Keratinocyte (primary cell): ENCODE data around the gene BMP7. TPM values are rescaled to one million over a fixed set of nuclear protein-coding genes. Genes with fewer than 3 reads are reported as not detected.

Experiments used
- DNase-seq: peaks from one replicate; pipeline ENCODE4 v3.0.0-alpha.2; 2011; ENCODE audit warnings: low read depth, missing footprints, low spot score
- FAIRE-seq: peaks from 2 replicates; lab custom pipeline; 2011; peaks lifted over from hg19 to GRCh38; lab: Jason Lieb, UNC
- H2AFZ ChIP-seq: 2 replicates; pipeline ENCODE4 v1.6.0; 2012; ENCODE audit warnings: low read length, control low read depth, inconsistent platforms; ENCODE audit not compliant: control insufficient read depth
- H3K27ac ChIP-seq: 2 replicates; pipeline ENCODE4 v1.5.1; 2011; ENCODE audit warnings: low read length; ENCODE audit not compliant: control insufficient read depth, insufficient read depth
- H3K27me3 ChIP-seq: 3 replicates; pipeline ENCODE4 v1.6.0; 2011; ENCODE audit warnings: low read length; ENCODE audit not compliant: control insufficient read depth, insufficient read depth; ENCODE audit errors: extremely low read depth
- H3K36me3 ChIP-seq, 2 experiments: 2 replicates in 1 of 2; 3 replicates in 1 of 2; pipeline ENCODE4 v1.5.1; 2011; ENCODE audit warnings: low read length in 2 of 2, mild to moderate bottlenecking in 1 of 2; ENCODE audit not compliant: control insufficient read depth in 2 of 2, insufficient read depth in 2 of 2; ENCODE audit errors: extremely low read depth in 1 of 2
- H3K4me1 ChIP-seq: 3 replicates; pipeline ENCODE4 v1.5.1; 2011; ENCODE audit warnings: low read length; ENCODE audit not compliant: control insufficient read depth, insufficient read depth; ENCODE audit errors: extremely low read depth
- H3K4me2 ChIP-seq: 3 replicates; pipeline ENCODE4 v1.6.0; 2011; ENCODE audit warnings: low read depth, low read length; ENCODE audit not compliant: control insufficient read depth, insufficient read depth; ENCODE audit errors: extremely low read depth
- H3K4me3 ChIP-seq, 3 experiments: fragments of 200-600 bp in 1 of 3; sonication (generic) in 1 of 3; 2 replicates in 2 of 3; 3 replicates in 1 of 3; pipeline ENCODE4 v1.5.1; 2011 to 2016; ENCODE audit warnings: low read length in 3 of 3, mild to moderate bottlenecking in 3 of 3, control low read depth in 2 of 3, inconsistent platforms in 1 of 3, low read depth in 1 of 3, mixed read lengths in 1 of 3, mixed run types in 1 of 3, moderate library complexity in 1 of 3; ENCODE audit not compliant: control insufficient read depth in 2 of 3, insufficient read depth in 2 of 3; ENCODE audit errors: extremely low read depth in 1 of 3
- H3K79me2 ChIP-seq: 2 replicates; pipeline ENCODE4 v1.6.0; 2012; ENCODE audit warnings: low read length; ENCODE audit not compliant: control insufficient read depth, insufficient read depth
- H3K9ac ChIP-seq: 3 replicates; pipeline ENCODE4 v1.6.0; 2011; ENCODE audit warnings: low read length; ENCODE audit not compliant: control insufficient read depth, insufficient read depth; ENCODE audit errors: extremely low read depth
- H3K9me1 ChIP-seq: 3 replicates; pipeline ENCODE4 v1.6.0; 2011; ENCODE audit warnings: low read length; ENCODE audit not compliant: control insufficient read depth, insufficient read depth; ENCODE audit errors: extremely low read depth
- H3K9me3 ChIP-seq: 2 replicates; pipeline ENCODE4 v1.5.1; 2012; ENCODE audit warnings: low read depth, low read length; ENCODE audit not compliant: control insufficient read depth
- H4K20me1 ChIP-seq: 3 replicates; pipeline ENCODE4 v1.6.0; 2011; ENCODE audit warnings: low read length; ENCODE audit not compliant: control insufficient read depth, insufficient read depth; ENCODE audit errors: extremely low read depth
- EZH2 ChIP-seq: IDR thresholded peaks from one replicate; pipeline ENCODE4 v1.6.1; 2012; ENCODE audit warnings: inconsistent platforms, mild to moderate bottlenecking, low read length, moderate library complexity
- dilution Hi-C: fragments of 300-500 bp; cut with MboI; formaldehyde crosslinking; loops from one replicate; pipeline ENCODE4 v1.7.0; 2020; ENCODE audit warnings: low sequenced_read_pairs; ENCODE audit not compliant: extremely low pct_ligation_motif_present
- polyA plus RNA-seq, 5 experiments: library from polyadenylated mRNA; depleted of rRNA in 3 of 5; stranded (reverse) in 3 of 5; stranded (forward) in 1 of 5; unstranded in 1 of 5; fragments of >200 nt; gene quantifications; 1 replicate in 1 of 5; 2 replicates in 3 of 5; 3 replicates in 1 of 5; pipeline versions ENCODE4 v1.2.1 to v1.2.3, GENCODE V29; 2011 to 2012; ENCODE audit warnings: missing spikeins in 2 of 5, low read depth in 1 of 5, low replicate concordance in 1 of 5
- TF ChIP-seq, protein P1 (sequence below), 3 experiments: IDR thresholded peaks in 1 of 3; conservative IDR thresholded peaks in 1 of 3; optimal IDR thresholded peaks in 1 of 3; 2 replicates in 2 of 3; 3 replicates in 1 of 3; pipeline versions ENCODE3 to v1.5.1; 2011; ENCODE audit warnings: low read length in 3 of 3, mild to moderate bottlenecking in 3 of 3, moderate library complexity in 2 of 3, control low read depth in 1 of 3, inconsistent platforms in 1 of 3; ENCODE audit not compliant: insufficient read depth in 2 of 3; ENCODE audit errors: extremely low read depth in 1 of 3

BMP7 gene
- polyA plus RNA-seq, 1 donor (not counting 4 experiments of a cell fraction or from before 2014, with no cell fraction given) = 0.29 TPM

GRCh38 chr20:57291003-57291402 is 24.6 kb upstream of the BMP7 start:
- peaks cover 69% of the 10 kb centered on the region for H3K27me3 ChIP-seq
- no peaks in the 10 kb centered on the region for H3K4me1 ChIP-seq
- no peaks in the 10 kb centered on the region for H3K79me2 ChIP-seq
- no peak overlapping the region for H3K4me3 ChIP-seq
- no peaks in the 10 kb centered on the region for H4K20me1 ChIP-seq
- DNase-seq (no peak), FAIRE-seq (no peak)
- H3K9me1 ChIP-seq = no peaks in the 10 kb centered on the region
- no peaks in the 10 kb centered on the region for H3K36me3 ChIP-seq
- H3K27ac ChIP-seq = no peak overlapping the region
- no peak overlapping the region for H2AFZ ChIP-seq
- dilution Hi-C loops = no loop called here
- no peaks in the 10 kb centered on the region for H3K9me3 ChIP-seq
- H3K9ac ChIP-seq = no peak overlapping the region
- H3K4me2 ChIP-seq = no peak overlapping the region
- TF ChIP-seq EZH2 = no peak
- TF ChIP-seq, protein P1, sequence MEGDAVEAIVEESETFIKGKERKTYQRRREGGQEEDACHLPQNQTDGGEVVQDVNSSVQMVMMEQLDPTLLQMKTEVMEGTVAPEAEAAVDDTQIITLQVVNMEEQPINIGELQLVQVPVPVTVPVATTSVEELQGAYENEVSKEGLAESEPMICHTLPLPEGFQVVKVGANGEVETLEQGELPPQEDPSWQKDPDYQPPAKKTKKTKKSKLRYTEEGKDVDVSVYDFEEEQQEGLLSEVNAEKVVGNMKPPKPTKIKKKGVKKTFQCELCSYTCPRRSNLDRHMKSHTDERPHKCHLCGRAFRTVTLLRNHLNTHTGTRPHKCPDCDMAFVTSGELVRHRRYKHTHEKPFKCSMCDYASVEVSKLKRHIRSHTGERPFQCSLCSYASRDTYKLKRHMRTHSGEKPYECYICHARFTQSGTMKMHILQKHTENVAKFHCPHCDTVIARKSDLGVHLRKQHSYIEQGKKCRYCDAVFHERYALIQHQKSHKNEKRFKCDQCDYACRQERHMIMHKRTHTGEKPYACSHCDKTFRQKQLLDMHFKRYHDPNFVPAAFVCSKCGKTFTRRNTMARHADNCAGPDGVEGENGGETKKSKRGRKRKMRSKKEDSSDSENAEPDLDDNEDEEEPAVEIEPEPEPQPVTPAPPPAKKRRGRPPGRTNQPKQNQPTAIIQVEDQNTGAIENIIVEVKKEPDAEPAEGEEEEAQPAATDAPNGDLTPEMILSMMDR (optimal IDR thresholded peaks at IDR 0.05 in 1 of 3, IDR thresholded peaks at IDR 0.05 in 1 of 3, conservative IDR thresholded peaks at IDR 0.05 in 1 of 3; ENCODE audit: extremely low read depth in 1 of 3, insufficient read depth in 2 of 3, low read length in 3 of 3) = peak; percentile 30 to 51 (median 50)

- no peaks in the 10 kb centered on the region for H3K9me3 ChIP-seq
- FAIRE-seq = no peak
These were observed 23.7 kb upstream of the BMP7 start for GRCh38 chr20:57290178-57290484.

More at GRCh38 chr20:57290178-57290484, 23.7 kb upstream of the BMP7 start:
- Histone ChIP-seq H3K4me3 (no peak overlapping the region), H3K79me2 (no peaks in the 10 kb centered on the region), H4K20me1 (no peaks in the 10 kb centered on the region), H3K4me1 (no peaks in the 10 kb centered on the region), H3K4me2 (no peak overlapping the region), H3K27ac (no peak overlapping the region), H3K36me3 (no peaks in the 10 kb centered on the region), H2AFZ (no peak overlapping the region), H3K9me1 (no peaks in the 10 kb centered on the region), H3K27me3 (peaks cover 73% of the 10 kb centered on the region), H3K9ac (no peak overlapping the region)
- no peak for TF ChIP-seq EZH2
- TF ChIP-seq, protein P1 (optimal IDR thresholded peaks at IDR 0.05 in 1 of 3, IDR thresholded peaks at IDR 0.05 in 1 of 3, conservative IDR thresholded peaks at IDR 0.05 in 1 of 3; ENCODE audit: extremely low read depth in 1 of 3, insufficient read depth in 2 of 3, low read length in 3 of 3) = no peak
- dilution Hi-C loops = no loop called here
- no peak for DNase-seq
